ENCODE measurements around the gene GCA.
A peak's percentile ranks its signal among the peaks of the same experiment; 100 is the strongest.

GCA gene

GRCh38 chr2:162327134-162327769, 16.7 kb upstream of the GCA start:
- DNase-seq = peak; percentile 31
- in situ Hi-C loops (cut with MboI; ENCODE audit: low pct_unique_long_range_greater_than_20kb, low sequenced_read_pairs) = no loop called here

- no peak for DNase-seq
- in situ Hi-C loops (cut with MboI; ENCODE audit: low pct_unique_long_range_greater_than_20kb, low sequenced_read_pairs) = no loop called here
Measured at GRCh38 chr2:162327806-162328205, 16.1 kb upstream of the GCA start.

- in situ Hi-C loops (cut with MboI; ENCODE audit: low pct_unique_long_range_greater_than_20kb, low sequenced_read_pairs) = no loop called here
- no peak for DNase-seq
Measured at GRCh38 chr2:162328424-162329157, 15.3 kb upstream of the GCA start.

GRCh38 chr2:162330881-162331280, 13.1 kb upstream of the GCA start:
- no peak for DNase-seq
- in situ Hi-C loops (cut with MboI; ENCODE audit: low pct_unique_long_range_greater_than_20kb, low sequenced_read_pairs) = no loop called here

- in situ Hi-C loops (cut with MboI; ENCODE audit: low pct_unique_long_range_greater_than_20kb, low sequenced_read_pairs) = no loop called here
- DNase-seq = peak; percentile 23
Measured at GRCh38 chr2:162333968-162334367, 10.0 kb upstream of the GCA start.

GRCh38 chr2:162337868-162338267, 6.1 kb upstream of the GCA start:
- no peak for DNase-seq
- in situ Hi-C loops (cut with MboI; ENCODE audit: low pct_unique_long_range_greater_than_20kb, low sequenced_read_pairs) = no loop called here

GRCh38 chr2:162340822-162341221, 3.1 kb upstream of the GCA start:
- no peak for DNase-seq
- in situ Hi-C loops (cut with MboI; ENCODE audit: low pct_unique_long_range_greater_than_20kb, low sequenced_read_pairs) = no loop called here

- DNase-seq = no peak
- in situ Hi-C loops (cut with MboI; ENCODE audit: low pct_unique_long_range_greater_than_20kb, low sequenced_read_pairs) = no loop called here
Measured at GRCh38 chr2:162342321-162342720, 1.6 kb upstream of the GCA start.

GRCh38 chr2:162342841-162343240, 1.1 kb upstream of the GCA start:
- in situ Hi-C loops (cut with MboI; ENCODE audit: low pct_unique_long_range_greater_than_20kb, low sequenced_read_pairs) = no loop called here
- no peak for DNase-seq

- in situ Hi-C loops (cut with MboI; ENCODE audit: low pct_unique_long_range_greater_than_20kb, low sequenced_read_pairs) = no loop called here
- no peak for DNase-seq
Measured at GRCh38 chr2:162343492-162343823, 474 bp upstream of the GCA start.

- in situ Hi-C loops (cut with MboI; ENCODE audit: low pct_unique_long_range_greater_than_20kb, low sequenced_read_pairs) = no loop called here
- DNase-seq = no peak
Measured at GRCh38 chr2:162344617-162344950, 652 bp downstream of the GCA start.

GRCh38 chr2:162365392-162365791, 21.5 kb downstream of the GCA start:
- no peak for DNase-seq
- in situ Hi-C loops (cut with MboI; ENCODE audit: low pct_unique_long_range_greater_than_20kb, low sequenced_read_pairs) = no loop called here

- in situ Hi-C loops (cut with MboI; ENCODE audit: low pct_unique_long_range_greater_than_20kb, low sequenced_read_pairs) = no loop called here
- DNase-seq = no peak
Measured at GRCh38 chr2:162368494-162368893, 24.6 kb downstream of the GCA start.

- in situ Hi-C loops (cut with MboI; ENCODE audit: low pct_unique_long_range_greater_than_20kb, low sequenced_read_pairs) = no loop called here
- no peak for DNase-seq
Measured at GRCh38 chr2:162369551-162369950, 25.6 kb downstream of the GCA start.

GRCh38 chr2:162370931-162371330, 27.0 kb downstream of the GCA start:
- no peak for DNase-seq
- in situ Hi-C loops (cut with MboI; ENCODE audit: low pct_unique_long_range_greater_than_20kb, low sequenced_read_pairs) = no loop called here

GRCh38 chr2:162372818-162373217, 28.9 kb downstream of the GCA start:
- in situ Hi-C loops (cut with MboI; ENCODE audit: low pct_unique_long_range_greater_than_20kb, low sequenced_read_pairs) = no loop called here
- no peak for DNase-seq

- in situ Hi-C loops (cut with MboI; ENCODE audit: low pct_unique_long_range_greater_than_20kb, low sequenced_read_pairs) = no loop called here
Measured at GRCh38 chr2:162379719-162380580, 36.0 kb downstream of the GCA start.

GRCh38 chr2:162381851-162382250, 37.9 kb downstream of the GCA start:
- no peak for DNase-seq
- in situ Hi-C loops (cut with MboI; ENCODE audit: low pct_unique_long_range_greater_than_20kb, low sequenced_read_pairs) = no loop called here

More at GRCh38 chr2:162379719-162380580, 36.0 kb downstream of the GCA start:
- DNase-seq = no peak

GRCh38 chr2:162382278-162382677, 38.3 kb downstream of the GCA start:
- in situ Hi-C loops (cut with MboI; ENCODE audit: low pct_unique_long_range_greater_than_20kb, low sequenced_read_pairs) = no loop called here
- DNase-seq = no peak

GRCh38 chr2:162385536-162385935, 41.6 kb downstream of the GCA start:
- DNase-seq = no peak

More at GRCh38 chr2:162385536-162385935, 41.6 kb downstream of the GCA start:
- in situ Hi-C loops (cut with MboI; ENCODE audit: low pct_unique_long_range_greater_than_20kb, low sequenced_read_pairs) = no loop called here
